Endothelial cell of umbilical vein (primary cell): ENCODE results near the gene PKD1L1. TPM values are rescaled to one million over a fixed set of nuclear protein-coding genes. Genes with fewer than 3 reads are reported as not detected.

Experiments
- BruUV-seq: library from RNA; stranded (reverse); fragments of 400-500 nt; replicated peaks from 2 replicates; lab custom pipeline; 2021; lab: Mats Ljungman, UMichigan
- CTCF ChIA-PET: fragments of 300-600, 350-600 bp; sonication (Branson Sonifier 250); formaldehyde crosslinking; loops from one replicate; lab custom pipeline; 2021; ENCODE audit warnings: antibody characterized with exemption, inconsistent platforms; lab: Charles Lee
- POLR2A ChIA-PET: fragments of 300-600, 350-600 bp; sonication (Branson Sonifier 250); formaldehyde crosslinking; loops from one replicate; lab custom pipeline; 2021; ENCODE audit warnings: antibody characterized with exemption, inconsistent platforms; lab: Charles Lee
- DNase-seq: peaks from one replicate; pipeline ENCODE4 v3.0.0-alpha.2; 2011; ENCODE audit warnings: low read depth, low spot score
- FAIRE-seq: peaks from 2 replicates; lab custom pipeline; 2011; peaks lifted over from hg19 to GRCh38; lab: Jason Lieb, UNC
- H2AFZ ChIP-seq: 2 replicates; pipeline ENCODE4 v1.6.0; 2012; ENCODE audit warnings: low read depth, low read length, control low read depth, inconsistent platforms
- H3K27ac ChIP-seq: 2 replicates; pipeline ENCODE4 v1.5.1; 2011; ENCODE audit warnings: low read depth, mild to moderate bottlenecking, control low read depth, low read length, moderate library complexity; ENCODE audit not compliant: insufficient read depth
- H3K27me3 ChIP-seq, 2 experiments: 2 replicates each; pipeline versions ENCODE4 v1.6.0 to v1.6.1; 2011; ENCODE audit warnings: low read length in 2 of 2, mixed read lengths in 1 of 2; ENCODE audit not compliant: control insufficient read depth in 2 of 2, insufficient read depth in 2 of 2
- H3K36me3 ChIP-seq, 2 experiments: 2 replicates in 1 of 2; 3 replicates in 1 of 2; pipeline ENCODE4 v1.5.1; 2011; ENCODE audit warnings: low read length in 2 of 2, mild to moderate bottlenecking in 1 of 2, moderate library complexity in 1 of 2; ENCODE audit not compliant: control insufficient read depth in 2 of 2, insufficient read depth in 2 of 2; ENCODE audit errors: extremely low read depth in 1 of 2
- H3K4me1 ChIP-seq: 3 replicates; pipeline ENCODE4 v1.5.1; 2011; ENCODE audit warnings: mild to moderate bottlenecking, low read length; ENCODE audit not compliant: control insufficient read depth, insufficient read depth; ENCODE audit errors: extremely low read depth
- H3K4me2 ChIP-seq: 2 replicates; pipeline ENCODE4 v1.6.1; 2011; ENCODE audit warnings: low read length, control low read depth, mixed read lengths; ENCODE audit not compliant: insufficient read depth
- H3K4me3 ChIP-seq, 3 experiments: fragments of 200-600 bp in 1 of 3; sonication (generic), shearing (Covaris generic) in 1 of 3; replicated peaks in 1 of 3; 2 replicates each; pipeline ENCODE4 v1.5.1; 2011 to 2016; ENCODE audit warnings: control low read depth in 3 of 3, low read length in 3 of 3, mild to moderate bottlenecking in 2 of 3, inconsistent platforms in 1 of 3, low read depth in 1 of 3, moderate library complexity in 1 of 3; ENCODE audit not compliant: insufficient read depth in 1 of 3
- H3K79me2 ChIP-seq: 2 replicates; pipeline ENCODE4 v1.6.0; 2012; ENCODE audit warnings: low read length, inconsistent platforms; ENCODE audit not compliant: control insufficient read depth, insufficient read depth
- H3K9ac ChIP-seq: replicated peaks from 2 replicates; pipeline ENCODE3; 2011; ENCODE audit warnings: low read length, control low read depth; ENCODE audit not compliant: insufficient read depth; ENCODE audit errors: extremely low read depth
- H3K9me1 ChIP-seq: replicated peaks from 3 replicates; pipeline ENCODE4 v1.6.0; 2011; ENCODE audit warnings: mild to moderate bottlenecking, low read length; ENCODE audit not compliant: control insufficient read depth, insufficient read depth; ENCODE audit errors: extremely low read depth
- H3K9me3 ChIP-seq: replicated peaks from 2 replicates; pipeline ENCODE4 v1.5.1; 2012; ENCODE audit warnings: low read length, inconsistent platforms; ENCODE audit not compliant: control insufficient read depth, insufficient read depth
- H4K20me1 ChIP-seq: replicated peaks from 2 replicates; pipeline ENCODE3; 2011; ENCODE audit warnings: mild to moderate bottlenecking, low read length; ENCODE audit not compliant: control insufficient read depth, insufficient read depth; ENCODE audit errors: extremely low read depth
- EZH2 ChIP-seq: IDR thresholded peaks from 2 replicates; pipeline ENCODE4 v1.6.1; 2012; ENCODE audit warnings: borderline replicate concordance, low read depth, mild to moderate bottlenecking, moderate library complexity, low read length, inconsistent platforms; ENCODE audit not compliant: severe bottlenecking
- FOS ChIP-seq: IDR thresholded peaks from 2 replicates; pipeline ENCODE4 v1.6.1; 2011; ENCODE audit warnings: mild to moderate bottlenecking, low read length, moderate library complexity, borderline replicate concordance; ENCODE audit not compliant: insufficient read depth
- GATA2 ChIP-seq: IDR thresholded peaks from 2 replicates; pipeline ENCODE4 v1.7.0; 2011; ENCODE audit warnings: low read depth, mild to moderate bottlenecking, moderate library complexity, mixed read lengths, low read length; ENCODE audit not compliant: insufficient read length, insufficient read depth
- JUN ChIP-seq: IDR thresholded peaks from 2 replicates; pipeline ENCODE4 v1.6.1; 2011; ENCODE audit warnings: borderline replicate concordance, low read depth; ENCODE audit not compliant: insufficient read length, insufficient read depth
- MAX ChIP-seq: IDR thresholded peaks from 2 replicates; pipeline ENCODE4 v1.6.1; 2011; ENCODE audit not compliant: insufficient read depth, insufficient read length
- MYC ChIP-seq: IDR thresholded peaks from one replicate; pipeline ENCODE4 v1.6.1; 2011; ENCODE audit warnings: mild to moderate bottlenecking, low read depth, low read length
- POLR2A ChIP-seq: IDR thresholded peaks from 2 replicates; pipeline ENCODE4 v1.6.1; 2012; ENCODE audit warnings: low read depth, mild to moderate bottlenecking, control low read depth, low read length
- POLR2AphosphoS5 ChIP-seq: IDR thresholded peaks from 2 replicates; pipeline ENCODE4 v1.6.1; 2012; ENCODE audit warnings: low read depth, mild to moderate bottlenecking, control low read depth, low read length, moderate library complexity; ENCODE audit not compliant: insufficient read depth
- dilution Hi-C: fragments of 300-500 bp; cut with MboI; formaldehyde crosslinking; loops from one replicate; pipeline ENCODE4 v1.15.0; 2019; ENCODE audit warnings: low sequenced_read_pairs; ENCODE audit not compliant: extremely low pct_ligation_motif_present
- intact Hi-C: fragments of 100-400 bp; cut with micrococcal nuclease; formaldehyde crosslinking; loops from one replicate; pipeline ENCODE4 v1.10.0; 2022
- polyA plus RNA-seq, 4 experiments: library from polyadenylated mRNA; depleted of rRNA in 3 of 4; stranded (reverse) in 3 of 4; unstranded in 1 of 4; fragments of >200 nt; gene quantifications; 2 replicates each; pipeline versions ENCODE4 v1.2.1 to v1.2.3, GENCODE V29; 2011 to 2012; ENCODE audit warnings: missing spikeins in 1 of 4
- total RNA-seq: library from RNA; stranded (reverse); gene quantifications from 2 replicates; pipeline ENCODE4 v1.2.3, GENCODE V29; 2021
- TF ChIP-seq, protein P1 (sequence below), 2 donors: IDR thresholded peaks; 1 replicate in 1 of 2; 2 replicates in 1 of 2; pipeline ENCODE4 v1.5.1; 2011; ENCODE audit warnings: low read length in 2 of 2, mild to moderate bottlenecking in 2 of 2, moderate library complexity in 2 of 2, control low read depth in 1 of 2, inconsistent platforms in 1 of 2, low read depth in 1 of 2; ENCODE audit not compliant: insufficient read depth in 1 of 2; ENCODE audit errors: extremely low read depth in 1 of 2

PKD1L1 gene
- total and polyA plus RNA-seq, 2 donors (not counting 3 experiments of a cell fraction or from before 2014, with no cell fraction given): 4.1 to 5.9 TPM

DNA sequence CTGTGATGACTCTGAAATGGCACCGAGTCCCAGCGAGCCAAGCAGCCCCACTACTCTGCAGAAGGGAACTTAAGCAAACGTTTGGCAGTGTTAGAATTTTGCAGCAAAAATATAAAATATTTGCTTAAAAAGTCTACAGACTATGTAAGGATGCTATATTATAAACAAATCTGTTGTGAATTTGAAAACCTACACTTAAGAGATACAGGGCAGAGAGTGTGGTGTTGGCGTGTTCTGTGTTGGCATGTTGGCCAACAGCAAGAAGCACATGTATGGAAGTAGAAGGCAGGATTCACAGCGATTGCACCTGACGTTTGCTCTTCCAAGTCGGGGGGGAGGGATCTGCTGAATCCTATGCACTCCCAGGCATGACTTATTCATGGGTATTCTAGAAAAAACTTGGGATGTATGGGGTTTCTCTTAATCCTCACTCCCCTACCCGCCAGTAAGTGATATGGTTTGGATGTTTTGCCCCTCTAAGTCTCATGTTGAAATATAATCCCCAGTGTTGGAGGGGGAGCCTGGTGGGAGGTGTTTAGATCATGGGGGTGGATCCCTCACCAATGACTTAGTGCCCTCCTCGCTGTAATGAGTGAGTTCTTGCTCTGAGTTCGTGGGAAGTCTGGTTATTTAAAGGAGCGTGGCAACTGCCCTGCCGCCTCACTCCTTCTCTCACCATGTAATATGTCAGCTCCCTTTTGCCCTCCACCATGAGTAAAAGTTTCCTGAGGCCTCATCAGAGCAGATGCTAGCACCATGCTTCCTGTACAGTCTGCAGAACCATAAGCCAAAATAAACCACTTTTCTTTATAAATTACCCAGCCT lies 62.1 kb downstream of the PKD1L1 start:
- Histone ChIP-seq H2AFZ (no peak overlapping the region), H4K20me1 (no peaks in the 10 kb centered on the region), H3K27ac (no peak overlapping the region), H3K9me1 (no peaks in the 10 kb centered on the region), H3K36me3 (no peaks in the 10 kb centered on the region), H3K4me1 (no peaks in the 10 kb centered on the region), H3K9me3 (no peaks in the 10 kb centered on the region), H3K79me2 (no peaks in the 10 kb centered on the region), H3K4me2 (no peak overlapping the region), H3K9ac (no peak overlapping the region), H3K27me3 (peaks cover 6% of the 10 kb centered on the region in 2 experiments), H3K4me3 (no peak overlapping the region)
- no TSS peak for BruUV-seq
- intact Hi-C loops: no loop called here
- no peak for FAIRE-seq
- TF ChIP-seq JUN: no peak
- TF ChIP-seq, protein P1, sequence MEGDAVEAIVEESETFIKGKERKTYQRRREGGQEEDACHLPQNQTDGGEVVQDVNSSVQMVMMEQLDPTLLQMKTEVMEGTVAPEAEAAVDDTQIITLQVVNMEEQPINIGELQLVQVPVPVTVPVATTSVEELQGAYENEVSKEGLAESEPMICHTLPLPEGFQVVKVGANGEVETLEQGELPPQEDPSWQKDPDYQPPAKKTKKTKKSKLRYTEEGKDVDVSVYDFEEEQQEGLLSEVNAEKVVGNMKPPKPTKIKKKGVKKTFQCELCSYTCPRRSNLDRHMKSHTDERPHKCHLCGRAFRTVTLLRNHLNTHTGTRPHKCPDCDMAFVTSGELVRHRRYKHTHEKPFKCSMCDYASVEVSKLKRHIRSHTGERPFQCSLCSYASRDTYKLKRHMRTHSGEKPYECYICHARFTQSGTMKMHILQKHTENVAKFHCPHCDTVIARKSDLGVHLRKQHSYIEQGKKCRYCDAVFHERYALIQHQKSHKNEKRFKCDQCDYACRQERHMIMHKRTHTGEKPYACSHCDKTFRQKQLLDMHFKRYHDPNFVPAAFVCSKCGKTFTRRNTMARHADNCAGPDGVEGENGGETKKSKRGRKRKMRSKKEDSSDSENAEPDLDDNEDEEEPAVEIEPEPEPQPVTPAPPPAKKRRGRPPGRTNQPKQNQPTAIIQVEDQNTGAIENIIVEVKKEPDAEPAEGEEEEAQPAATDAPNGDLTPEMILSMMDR (IDR thresholded peaks at IDR 0.05; ENCODE audit: extremely low read depth in 1 of 2, insufficient read depth in 1 of 2, low read depth in 1 of 2, low read length in 2 of 2): no peak
- TF ChIP-seq MAX: no peak
- TF ChIP-seq EZH2: no peak
- no peak for TF ChIP-seq FOS
- TF ChIP-seq POLR2A: no peak
- no peak for TF ChIP-seq MYC
- no peak for TF ChIP-seq GATA2
- no peak for TF ChIP-seq POLR2AphosphoS5
- DNase-seq: no peak
- dilution Hi-C loops: no loop called here
- POLR2A ChIA-PET: no interaction called here
- CTCF ChIA-PET: no interaction called here
